Measurements from ENCODE around the gene ADGRF1.
A peak's percentile ranks its signal among the peaks of the same experiment; 100 is the strongest.
"Not testable (repeated sequence)": the region's sequence is repeated elsewhere in the genome, so short reads cannot be mapped to it uniquely, and the experiment has no call there.

Gene ADGRF1

DNA sequence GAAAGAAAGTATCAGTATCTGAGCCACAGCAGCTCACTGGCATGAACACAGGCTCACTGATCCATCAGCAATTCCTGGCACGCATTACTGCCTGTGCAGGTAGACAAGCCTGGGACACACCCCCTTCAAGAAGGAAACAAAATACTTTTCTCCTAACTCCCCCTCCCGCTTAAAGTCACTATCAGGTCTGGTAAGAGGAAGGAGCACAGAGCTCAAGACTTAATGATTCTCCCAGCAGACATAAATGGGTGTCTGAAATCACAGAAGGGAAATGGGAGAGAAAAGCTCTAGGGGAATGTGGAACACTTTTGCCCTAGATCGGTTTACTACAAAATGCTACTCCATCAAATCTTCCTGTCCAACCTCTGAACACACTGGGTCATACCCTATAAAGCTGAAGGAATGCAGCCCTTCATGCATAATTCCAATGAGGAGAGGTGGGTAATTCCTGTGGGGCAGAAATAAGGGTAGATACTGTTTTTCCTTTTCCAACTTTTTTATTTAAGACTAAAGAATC lies at the start of gene ADGRF1:
TSS of gene ADGRF1 (minus strand) at position 58 of the 517 bp plus-strand sequence. CDS start 13,271 bp downstream, outside the sequence.
- DNase-seq (ENCODE audit: low read depth, low spot score) = no peak

DNA sequence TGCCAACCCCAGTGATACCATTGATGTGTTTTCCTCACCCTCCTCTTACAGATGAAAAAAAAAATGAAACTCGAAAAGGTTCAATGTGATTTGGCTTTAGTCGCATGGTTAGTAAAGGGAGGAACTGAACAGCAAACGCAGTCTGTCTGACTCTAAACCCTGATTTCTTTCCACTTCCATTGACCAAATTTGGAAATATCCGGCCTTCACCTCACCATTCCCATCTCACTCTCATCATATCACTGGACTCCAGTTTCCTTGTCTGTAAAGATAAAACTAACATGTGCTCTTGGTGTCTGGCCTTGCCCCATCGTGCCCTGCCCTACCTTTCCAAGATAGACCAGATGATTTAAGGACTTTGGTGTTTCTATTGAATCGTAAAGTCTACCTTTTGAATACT lies 48.7 kb upstream of the ADGRF1 start:
- DNase-seq (ENCODE audit: low read depth, low spot score) = no peak

DNA sequence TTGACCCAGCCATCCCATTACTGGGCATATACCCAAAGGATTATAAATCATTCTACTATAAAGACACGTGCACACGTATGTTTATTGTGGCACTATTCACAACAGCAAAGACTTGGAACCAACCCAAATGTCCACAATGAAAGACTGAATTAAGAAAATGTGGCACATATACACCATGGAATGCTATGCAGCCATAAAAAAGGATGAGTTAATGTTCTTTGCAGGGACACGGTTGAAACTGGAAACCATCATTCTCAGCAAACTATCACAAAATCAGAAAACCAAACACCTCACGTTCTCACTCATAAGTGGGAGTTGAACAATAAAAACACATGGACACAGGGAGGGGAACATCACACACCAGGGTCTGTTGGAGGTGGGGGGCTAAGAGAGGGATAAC lies 47.3 kb upstream of the ADGRF1 start:
- not testable (repeated sequence) for DNase-seq (ENCODE audit: low read depth, low spot score)

DNA sequence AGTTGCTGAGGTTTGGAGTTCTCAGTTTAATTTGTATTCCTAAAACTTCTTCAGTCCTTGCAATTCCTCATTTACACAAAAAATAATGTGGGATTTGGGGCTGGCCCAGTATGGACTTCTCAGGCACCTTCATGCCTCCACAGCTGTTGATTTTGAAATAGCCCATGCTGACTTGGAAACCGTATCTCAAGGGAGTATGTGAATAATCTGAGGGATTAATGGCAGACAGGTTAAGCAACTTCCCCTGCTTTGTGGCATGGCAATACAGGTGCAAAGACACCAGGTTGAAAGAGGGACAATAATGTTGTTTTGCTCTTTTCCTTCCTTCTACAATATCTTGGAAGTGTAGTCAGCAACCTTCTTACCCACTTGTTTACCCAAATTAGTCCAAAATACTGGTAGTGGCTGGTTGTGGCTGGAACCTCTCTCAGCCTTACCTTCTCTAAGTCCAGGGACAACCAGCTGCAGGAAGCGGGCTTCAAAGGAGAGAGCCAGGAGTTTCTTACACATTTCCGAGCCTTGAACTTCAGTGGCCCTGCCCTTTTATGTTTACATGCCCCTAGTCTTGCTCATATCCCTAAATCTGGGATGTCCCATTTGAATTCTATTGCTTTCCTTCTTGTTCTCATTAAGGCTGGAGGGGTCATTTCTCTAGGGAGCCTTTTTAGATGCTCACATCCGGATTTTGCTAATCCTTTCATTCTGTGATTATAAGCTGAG lies 44.1 kb upstream of the ADGRF1 start:
- DNase-seq (ENCODE audit: low read depth, low spot score) = no peak

DNA sequence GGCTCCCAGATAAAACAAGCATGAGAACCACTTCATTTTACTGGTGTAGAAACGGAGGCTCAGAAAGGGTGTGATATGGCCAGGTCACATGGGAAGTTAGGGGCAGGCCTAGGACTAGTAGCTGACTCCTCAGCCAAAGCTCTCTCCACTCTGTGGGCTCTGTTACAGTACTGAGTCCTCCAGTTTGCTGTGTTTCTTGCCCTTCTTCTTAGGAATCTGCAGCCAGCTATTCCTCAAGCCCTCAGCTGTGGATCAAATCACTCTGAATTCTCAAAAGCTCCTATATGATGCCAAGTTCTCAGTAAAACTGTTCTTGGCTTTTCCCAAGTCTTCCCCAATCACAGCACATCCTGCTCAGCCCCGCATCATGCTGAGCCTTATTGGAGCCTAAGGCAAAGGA lies 42.5 kb upstream of the ADGRF1 start:
- no peak for DNase-seq (ENCODE audit: low read depth, low spot score)

DNA sequence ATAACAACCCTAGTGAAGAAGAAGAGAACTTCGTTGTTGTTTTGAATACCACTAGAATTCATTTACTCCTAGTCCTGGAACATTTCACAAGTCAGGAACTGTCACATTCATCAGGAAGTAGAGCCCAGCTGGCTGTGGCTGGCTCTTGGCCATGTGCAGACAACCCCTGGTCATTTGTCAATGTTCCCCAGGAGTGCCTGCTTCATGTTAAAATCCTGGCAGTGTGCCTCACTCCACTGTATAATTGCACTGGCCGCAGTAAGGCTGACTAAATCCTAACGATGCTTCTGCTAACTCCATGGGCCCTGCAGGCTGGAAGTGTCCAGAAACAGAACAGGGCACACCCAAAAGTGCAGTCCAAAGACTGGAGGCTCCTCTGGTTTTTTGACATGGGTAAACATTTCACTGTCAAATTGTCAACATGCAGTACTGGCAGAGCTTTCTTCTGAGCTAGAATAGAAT lies 41.5 kb upstream of the ADGRF1 start:
- DNase-seq (ENCODE audit: low read depth, low spot score) = no peak

DNA sequence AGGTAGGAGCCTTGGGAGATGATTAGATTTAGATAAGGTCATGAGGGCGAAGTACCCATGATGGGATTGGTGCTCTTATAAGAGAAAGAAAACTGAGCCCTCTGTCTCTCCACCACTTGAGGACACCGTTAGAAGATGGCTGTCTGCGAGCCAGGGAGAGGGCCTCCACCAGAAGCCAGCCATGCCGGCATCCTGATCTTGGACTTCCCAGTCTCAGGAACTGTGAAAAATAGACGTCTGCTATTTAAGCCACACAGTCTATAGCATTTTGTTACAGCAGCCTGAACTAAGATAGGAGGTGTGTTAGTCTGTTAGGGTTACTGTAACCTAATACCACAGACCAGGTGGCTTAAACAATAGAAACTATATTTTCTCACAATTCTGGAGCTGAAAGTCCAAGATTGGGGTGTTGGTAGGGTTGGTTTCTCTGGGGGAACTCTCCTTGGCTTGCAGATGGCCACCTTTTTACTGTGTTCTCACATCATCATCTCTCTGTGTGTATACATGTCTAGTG lies 38.0 kb upstream of the ADGRF1 start:
- DNase-seq (ENCODE audit: low read depth, low spot score) = no peak

DNA sequence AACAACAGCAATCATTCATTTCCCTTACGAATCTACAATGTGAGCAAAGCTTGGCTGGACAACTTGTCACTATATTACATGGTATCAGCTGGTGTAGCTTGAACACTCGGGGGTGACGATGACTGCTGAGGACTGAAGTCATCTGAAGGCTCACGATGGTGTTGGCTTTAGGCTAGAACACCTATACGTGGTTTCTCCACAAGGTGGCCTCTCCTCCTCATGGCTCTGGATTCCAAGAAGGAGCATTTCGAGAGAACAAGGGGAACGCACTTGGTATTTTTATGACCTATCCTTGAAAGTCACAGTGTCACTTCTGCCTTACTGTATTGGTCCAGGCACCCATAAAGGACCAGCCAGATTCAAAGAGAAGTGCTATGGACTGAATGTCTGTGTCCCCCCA lies 37.5 kb upstream of the ADGRF1 start:
- DNase-seq (ENCODE audit: low read depth, low spot score) = no peak

DNA sequence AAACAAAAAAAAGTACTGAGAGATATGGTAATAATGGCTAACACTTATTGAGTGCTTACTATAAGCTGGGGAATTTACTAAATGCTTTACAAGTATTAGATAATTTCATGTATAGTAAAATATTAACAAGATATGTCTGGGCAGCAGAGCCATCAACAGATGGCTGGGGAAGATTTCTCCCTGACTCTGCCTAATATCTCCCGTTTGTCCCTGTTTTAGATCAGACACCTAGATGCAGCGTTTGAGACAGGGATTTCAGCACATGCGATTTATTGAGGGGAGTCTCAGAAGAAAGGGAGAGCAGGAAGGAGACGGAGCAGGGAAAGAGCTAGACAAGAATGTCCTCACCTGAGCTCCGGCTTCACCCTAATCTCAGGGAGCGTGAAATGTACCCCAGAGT lies 36.9 kb upstream of the ADGRF1 start:
- no peak for DNase-seq (ENCODE audit: low read depth, low spot score)

DNA sequence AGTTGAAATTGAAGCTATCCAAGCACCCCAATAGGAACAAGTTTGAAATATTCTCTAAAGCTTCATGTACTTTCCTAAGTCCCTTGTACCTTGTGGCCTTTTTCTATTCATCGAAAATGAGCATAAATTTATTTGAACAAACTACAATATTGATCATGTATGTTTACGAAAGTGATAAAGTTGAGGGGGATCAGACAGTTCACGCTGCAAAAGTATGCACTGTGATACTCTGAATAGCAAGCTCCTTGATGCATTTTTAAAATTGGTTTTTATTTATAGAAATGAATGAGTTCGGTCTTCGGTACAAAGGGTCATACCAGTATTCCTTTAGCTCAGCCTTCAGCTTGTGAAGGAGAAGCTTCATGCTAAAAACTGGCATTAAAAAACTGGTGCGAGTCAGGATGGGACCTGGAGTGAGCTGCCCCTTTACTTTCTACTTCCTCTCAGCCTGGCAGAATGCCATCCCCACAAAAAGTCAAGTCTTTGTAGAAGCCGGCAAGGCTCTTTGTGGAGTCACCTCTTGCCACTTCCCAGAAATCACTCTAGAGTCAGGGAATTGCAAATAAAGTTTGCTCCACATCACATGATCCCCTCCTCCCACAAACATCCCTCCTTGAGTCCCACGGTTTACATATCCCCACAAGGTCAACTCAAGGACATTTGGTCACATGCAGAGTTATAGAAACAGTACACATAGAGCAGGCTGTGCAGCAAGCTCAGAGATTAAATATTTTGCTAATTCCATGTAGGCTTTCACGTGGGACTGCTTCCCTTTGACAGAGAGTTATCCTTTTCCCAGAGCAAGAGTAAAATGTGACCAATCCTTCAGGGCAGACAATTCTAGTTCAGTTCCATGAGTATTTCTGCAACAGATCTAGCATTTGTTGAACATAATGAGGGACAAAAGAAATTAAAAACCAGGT lies 34.6 kb upstream of the ADGRF1 start:
- DNase-seq (ENCODE audit: low read depth, low spot score) = peak; percentile 89

DNA sequence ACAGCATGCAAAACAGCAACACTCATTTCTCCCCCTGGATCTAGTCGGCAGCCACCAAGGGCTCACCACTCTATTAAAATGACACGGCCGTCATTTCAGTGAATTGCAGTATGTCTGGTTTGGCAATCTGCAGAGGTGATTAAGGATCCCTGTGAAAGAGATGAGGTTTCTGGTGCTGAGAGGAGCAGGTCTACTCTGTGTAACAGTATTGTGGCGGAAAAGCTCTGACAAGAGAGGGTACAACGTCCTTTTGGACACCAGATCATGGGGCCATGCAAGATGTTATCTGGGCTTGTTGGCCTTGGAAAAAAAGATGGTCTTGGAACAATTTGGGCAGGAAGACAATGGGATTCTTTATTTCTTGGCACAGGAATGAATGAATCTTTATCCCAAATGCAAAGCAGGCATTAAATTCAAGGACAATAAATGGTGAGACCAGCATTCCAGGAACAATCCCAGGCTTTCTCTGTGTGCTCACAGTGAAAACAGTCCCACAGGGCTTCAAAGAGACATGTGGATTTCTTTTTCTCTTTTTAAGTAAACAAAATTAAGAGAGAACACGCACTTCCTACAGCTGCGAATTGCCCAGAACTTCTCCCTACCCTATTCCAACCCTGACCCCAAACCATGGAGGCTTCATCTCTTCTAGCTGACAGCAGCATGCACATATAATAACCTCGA lies 33.7 kb upstream of the ADGRF1 start:
- DNase-seq (ENCODE audit: low read depth, low spot score) = peak; percentile 73

DNA sequence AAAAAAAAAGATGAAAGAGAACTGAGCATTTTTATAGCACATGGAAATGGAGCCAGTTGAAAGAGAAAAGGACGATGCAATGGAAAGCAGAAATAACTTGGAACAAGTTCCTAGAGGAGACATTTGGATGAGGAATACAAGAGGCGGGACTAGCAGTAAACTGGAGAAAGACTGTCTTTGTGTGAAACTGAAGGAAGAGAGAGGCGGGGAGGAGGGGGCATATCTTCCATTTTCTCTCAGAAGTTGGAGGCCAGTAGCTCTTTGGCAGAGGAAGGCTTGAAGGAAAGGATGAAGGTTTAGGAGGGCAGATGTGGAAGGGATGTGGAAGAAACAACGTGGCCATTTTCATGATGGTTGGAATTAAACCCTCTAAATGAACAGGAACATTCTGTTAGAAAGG lies 33.0 kb upstream of the ADGRF1 start:
- DNase-seq (ENCODE audit: low read depth, low spot score) = no peak

DNA sequence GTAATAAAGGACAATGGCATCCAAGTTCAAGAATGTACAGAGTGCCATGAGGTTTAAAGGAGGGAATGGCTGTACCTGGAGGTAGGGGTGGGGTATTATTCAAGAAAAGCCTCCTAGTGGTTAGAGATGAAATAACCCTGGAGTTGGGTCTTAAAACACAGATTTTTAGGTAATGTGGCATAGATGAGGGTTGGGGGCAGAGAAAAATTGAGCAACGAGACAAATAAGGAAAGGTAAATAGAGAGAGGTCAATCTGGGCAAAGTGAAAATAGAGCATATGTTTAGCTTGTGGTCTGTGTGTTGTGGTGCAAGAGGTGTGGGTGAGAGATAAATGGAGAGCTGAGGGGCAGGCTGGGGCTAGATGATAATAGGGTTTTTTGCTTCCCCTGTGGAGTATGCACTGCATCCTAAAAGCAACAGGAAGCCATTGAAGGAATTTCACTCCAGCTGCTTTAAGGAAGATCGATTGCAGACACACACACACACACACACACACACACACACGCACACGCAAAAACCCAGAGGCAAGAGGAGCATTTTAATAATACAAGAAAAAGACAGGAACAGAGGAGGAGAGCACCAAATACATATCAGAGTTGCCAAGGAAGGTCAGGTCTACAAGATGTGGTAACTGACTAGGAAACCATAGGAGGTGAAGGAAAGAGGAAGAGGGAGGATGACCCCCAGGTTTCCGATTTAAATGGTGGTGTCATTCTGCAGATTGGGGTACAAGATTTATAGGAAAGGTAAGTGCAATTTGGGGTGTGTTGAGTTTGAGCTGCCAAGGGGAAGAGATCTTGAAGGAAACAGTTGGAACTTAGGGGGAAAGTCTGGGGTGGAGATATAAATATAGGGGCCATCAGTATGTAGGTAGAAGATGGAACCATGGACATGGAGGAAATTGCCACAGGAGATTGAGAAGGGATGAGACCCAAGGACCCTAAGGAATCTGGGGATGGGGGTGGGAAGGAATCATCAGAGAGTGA lies 31.3 kb upstream of the ADGRF1 start:
- no peak for DNase-seq (ENCODE audit: low read depth, low spot score)

DNA sequence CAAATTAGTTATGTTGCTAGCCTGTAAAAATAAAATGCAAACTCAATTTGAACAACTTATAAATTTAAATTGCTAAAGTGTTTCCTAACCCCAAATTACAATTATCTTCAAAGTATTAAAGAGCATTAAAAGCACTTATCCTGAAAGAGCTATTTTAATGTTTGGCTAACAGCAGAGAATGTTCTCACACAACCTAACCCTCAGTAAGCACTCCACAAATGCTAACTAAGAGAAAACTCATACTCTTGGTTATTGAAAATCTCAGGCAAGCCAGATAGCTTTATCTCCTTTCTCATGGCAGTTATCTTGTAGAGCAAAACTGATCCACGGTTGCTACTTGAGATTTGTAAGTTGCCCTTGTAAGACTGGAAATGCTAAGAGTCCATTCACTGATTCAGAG lies 30.5 kb upstream of the ADGRF1 start:
- DNase-seq (ENCODE audit: low read depth, low spot score) = no peak

DNA sequence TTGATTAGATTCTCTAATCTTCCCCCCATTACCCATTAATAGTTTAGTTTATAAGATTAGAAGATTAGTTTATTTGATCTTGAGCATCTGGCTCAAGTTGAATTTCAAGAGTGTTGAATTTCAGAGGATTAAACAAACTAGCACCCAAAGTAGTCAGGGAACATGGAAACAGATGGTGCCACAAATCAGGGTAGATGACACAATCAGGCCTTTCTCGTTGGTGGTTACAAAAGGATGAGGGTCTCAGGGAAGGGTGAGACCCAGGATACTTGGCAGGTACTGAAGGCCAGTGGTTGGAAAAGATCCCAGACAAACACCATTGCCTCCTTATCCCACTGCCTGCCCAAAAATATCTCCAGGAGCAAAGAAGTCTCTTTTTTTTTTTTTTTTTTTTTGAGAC lies 29.5 kb upstream of the ADGRF1 start:
- no peak for DNase-seq (ENCODE audit: low read depth, low spot score)

DNA sequence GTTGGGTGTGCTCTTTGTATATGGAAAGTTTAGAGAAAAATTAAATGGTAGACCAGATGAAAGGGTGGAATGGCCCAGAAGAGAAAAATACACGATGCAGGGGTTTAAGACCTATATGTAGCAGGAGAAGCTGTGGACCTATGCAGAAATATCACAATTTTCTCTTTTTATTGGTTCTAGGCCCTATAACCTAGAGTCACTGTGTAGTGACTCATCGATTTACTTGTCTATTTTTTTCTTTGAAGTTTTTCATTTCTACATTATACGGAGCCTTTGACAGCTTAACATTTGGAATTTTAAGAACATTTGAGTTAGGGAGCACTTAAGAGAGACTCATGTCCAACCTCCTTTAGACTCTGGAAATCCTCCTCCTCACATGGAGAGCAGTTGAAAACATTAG lies 28.3 kb upstream of the ADGRF1 start:
- DNase-seq (ENCODE audit: low read depth, low spot score) = no peak

DNA sequence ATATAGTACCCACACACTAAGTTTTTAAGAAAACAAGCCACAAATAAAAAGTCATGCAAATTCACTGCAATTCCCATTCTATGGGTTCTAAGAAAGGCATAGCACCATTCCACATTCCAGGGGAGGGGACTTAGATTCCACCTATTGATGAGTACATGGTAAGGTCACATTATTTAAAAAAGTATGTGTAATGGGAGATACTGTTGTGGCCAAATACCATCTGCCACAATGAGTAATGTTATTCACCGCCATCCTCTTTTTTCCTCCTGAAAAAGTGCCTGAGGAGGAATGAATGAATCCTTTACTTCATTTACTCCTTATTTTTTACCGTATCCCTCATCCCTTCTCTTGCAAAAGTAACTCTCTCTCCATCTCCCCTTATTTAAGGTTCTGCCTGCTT lies 27.0 kb upstream of the ADGRF1 start:
- no peak for DNase-seq (ENCODE audit: low read depth, low spot score)

DNA sequence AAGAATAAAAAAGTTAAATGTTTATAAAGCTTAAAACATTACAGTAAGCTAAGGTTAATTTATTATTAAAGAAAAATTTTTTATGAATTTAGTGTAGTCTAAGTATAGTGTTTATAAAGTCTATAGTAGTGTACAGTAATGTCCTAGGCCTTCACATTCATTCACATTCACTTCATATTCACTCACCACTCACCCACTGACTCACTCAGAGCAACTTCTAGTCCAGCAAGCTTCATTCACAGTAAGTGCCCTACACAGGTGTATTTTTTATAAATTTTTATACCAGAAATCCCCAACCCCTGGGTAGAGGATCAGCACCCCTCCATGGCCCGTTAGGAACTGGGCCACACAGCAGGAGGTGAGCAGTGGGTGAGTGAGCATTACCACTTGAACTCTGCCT lies 24.3 kb upstream of the ADGRF1 start:
- no peak for DNase-seq (ENCODE audit: low read depth, low spot score)

DNA sequence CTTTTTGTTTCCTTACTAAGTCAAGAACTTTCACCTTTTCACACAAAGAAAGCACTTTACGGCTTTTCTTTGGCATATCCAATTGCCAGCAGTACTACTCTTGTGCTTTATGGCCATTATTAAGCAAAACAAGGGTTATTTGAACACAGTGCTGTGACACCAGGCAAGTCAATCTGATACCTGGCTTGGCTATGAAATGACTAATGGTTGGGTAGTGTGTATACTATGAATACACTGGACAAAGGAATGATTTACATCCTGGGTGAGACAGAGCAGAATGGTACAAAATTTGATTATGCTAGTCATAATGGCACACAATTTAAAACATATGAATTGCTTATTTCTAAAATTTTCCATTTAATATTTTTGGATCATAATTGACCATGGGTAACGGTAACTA lies 22.1 kb upstream of the ADGRF1 start:
- no peak for DNase-seq (ENCODE audit: low read depth, low spot score)

DNA sequence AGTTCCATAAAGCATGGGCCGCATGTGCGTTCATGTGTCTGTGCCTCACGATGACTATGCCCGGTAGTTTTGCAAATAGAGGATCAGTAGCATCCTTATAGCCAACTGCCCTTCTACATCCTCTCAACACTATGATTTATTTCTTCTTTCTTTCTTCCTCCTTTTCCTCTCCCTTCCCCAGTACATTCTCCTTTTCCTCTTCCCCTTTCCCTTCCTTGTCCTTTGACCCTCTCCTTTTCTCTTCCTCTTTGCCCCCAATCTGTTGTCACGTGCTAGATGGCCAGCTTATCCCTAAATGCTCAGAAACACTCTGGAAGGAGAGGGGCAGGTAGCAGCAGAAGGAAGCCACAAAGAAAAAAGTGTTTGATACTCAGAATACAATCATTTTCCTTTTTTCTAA lies 20.2 kb upstream of the ADGRF1 start:
- no peak for DNase-seq (ENCODE audit: low read depth, low spot score)
